Choroid plexus epithelial cell (primary cell): ENCODE results near the gene COL1A1.

ENCODE experiments used
- DNase-seq: peaks from one replicate; pipeline ENCODE4 v3.0.0-alpha.2; 2010; ENCODE audit warnings: low read depth
- H3K4me3 ChIP-seq: 2 replicates; pipeline ENCODE4 v1.5.1; 2011; ENCODE audit warnings: low read depth, mild to moderate bottlenecking, control low read depth, low read length, moderate library complexity
- CTCF ChIP-seq: conservative IDR thresholded peaks from 2 replicates; pipeline ENCODE4 v1.5.1; 2011; ENCODE audit warnings: low read depth, mild to moderate bottlenecking, control low read depth, inconsistent platforms, low read length, moderate library complexity

The COL1A1 gene

GRCh38 chr17:50184611-50185398 lies 16.6 kb downstream of the COL1A1 start:
- DNase-seq, result peak; percentile 66
- no peak for TF ChIP-seq CTCF
- H3K4me3 ChIP-seq, result no peak overlapping the region

- H3K4me3 ChIP-seq, result no peak overlapping the region
- peak; percentile 41 for TF ChIP-seq CTCF
- peak; percentile 43 for DNase-seq
Measured at GRCh38 chr17:50184064-50184463, 17.4 kb downstream of the COL1A1 start.

- TF ChIP-seq CTCF, result no peak
- peak; percentile 49 for DNase-seq
- no peak overlapping the region for H3K4me3 ChIP-seq
Measured at GRCh38 chr17:50183421-50183994, 17.9 kb downstream of the COL1A1 start.

- no peak for TF ChIP-seq CTCF
- no peak overlapping the region for H3K4me3 ChIP-seq
- DNase-seq, result peak; percentile 27
Measured at GRCh38 chr17:50182783-50183420, 18.5 kb downstream of the COL1A1 start.

GRCh38 chr17:50181591-50182560 lies 19.6 kb downstream of the COL1A1 start:
- peak; percentile 7 for TF ChIP-seq CTCF
- no peak overlapping the region for H3K4me3 ChIP-seq
- DNase-seq, result peak; percentile 79

- H3K4me3 ChIP-seq, result no peak overlapping the region
- DNase-seq, result no peak
- no peak for TF ChIP-seq CTCF
Measured at GRCh38 chr17:50181144-50181543, 20.3 kb downstream of the COL1A1 start.
